HepG2 (cell line): ENCODE measurements around the gene DIPK1B. TPM values are rescaled to one million over a fixed set of nuclear protein-coding genes. Genes with fewer than 3 reads are reported as not detected.

Source experiments
- ATF2 ChIP-seq: sonication (generic); formaldehyde crosslinking; IDR thresholded peaks from 2 replicates; pipeline ENCODE4 v1.4.0; 2020; ENCODE audit warnings: missing genetic modification reagents
- DPF2 ChIP-seq: sonication (generic); formaldehyde crosslinking; IDR thresholded peaks from 2 replicates; pipeline ENCODE4 v1.4.0; 2020; ENCODE audit warnings: mild to moderate bottlenecking, low read depth, missing genetic modification reagents, borderline replicate concordance
- GABPA ChIP-seq, 2 experiments: IDR thresholded peaks; 2 replicates each; pipeline ENCODE4 v1.6.1; 2011 to 2016; ENCODE audit warnings: low read depth in 2 of 2, low read length in 1 of 2, missing biosample characterization in 1 of 2, missing genetic modification characterization in 1 of 2
- HNRNPK ChIP-seq: fragments of 200-400 bp; formaldehyde crosslinking; IDR thresholded peaks from 2 replicates; pipeline ENCODE4 v1.6.1; 2018; ENCODE audit warnings: low read length, low read depth, moderate library complexity, mild to moderate bottlenecking; ENCODE audit not compliant: poor library complexity, severe bottlenecking
- HOXA3 ChIP-seq: sonication (generic); formaldehyde crosslinking; IDR thresholded peaks from 2 replicates; pipeline ENCODE4 v1.5.0; 2020; ENCODE audit warnings: missing genetic modification reagents
- KDM1A ChIP-seq: IDR thresholded peaks from 2 replicates; pipeline ENCODE4 v1.6.1; 2016; ENCODE audit warnings: missing compliant biosample characterization
- KDM5B ChIP-seq: sonication (generic); formaldehyde crosslinking; IDR thresholded peaks from 2 replicates; pipeline ENCODE4 v1.4.0; 2020; ENCODE audit warnings: missing genetic modification reagents, mild to moderate bottlenecking, borderline replicate concordance
- MIER3 ChIP-seq: IDR thresholded peaks from 2 replicates; pipeline ENCODE4 v1.6.1; 2016; ENCODE audit warnings: missing compliant biosample characterization, borderline replicate concordance
- MZF1 ChIP-seq: sonication (generic); formaldehyde crosslinking; IDR thresholded peaks from 2 replicates; pipeline ENCODE4 v1.8.1; 2023; ENCODE audit warnings: mild to moderate bottlenecking, missing genetic modification reagents, borderline replicate concordance
- RAD51 ChIP-seq: fragments of 450-650 bp; IDR thresholded peaks from 2 replicates; pipeline ENCODE4 v1.6.1; 2016; ENCODE audit warnings: borderline replicate concordance
- SMAD1 ChIP-seq: sonication (generic); formaldehyde crosslinking; IDR thresholded peaks from 2 replicates; pipeline ENCODE4 v1.4.0; 2020; ENCODE audit warnings: missing genetic modification reagents, low read depth, mild to moderate bottlenecking, borderline replicate concordance
- SUZ12 ChIP-seq: fragments of 150-350 bp; IDR thresholded peaks from 2 replicates; pipeline ENCODE4 v1.6.1; 2014; ENCODE audit warnings: low read depth, low read length
- TSC22D2 ChIP-seq: sonication (generic); formaldehyde crosslinking; IDR thresholded peaks from 2 replicates; pipeline ENCODE4 v1.5.1; 2020; ENCODE audit warnings: missing genetic modification reagents, mild to moderate bottlenecking, borderline replicate concordance
- ZBTB7A ChIP-seq: sonication (generic); formaldehyde crosslinking; IDR thresholded peaks from 2 replicates; pipeline ENCODE4 v1.8.0; 2022; ENCODE audit warnings: mild to moderate bottlenecking, missing genetic modification reagents
- ZNF142 ChIP-seq: sonication (generic); formaldehyde crosslinking; IDR thresholded peaks from 2 replicates; pipeline ENCODE4 v1.4.0; 2020; ENCODE audit warnings: missing genetic modification reagents
- ZNF264 ChIP-seq: sonication (generic); formaldehyde crosslinking; IDR thresholded peaks from 2 replicates; pipeline ENCODE4 v1.4.0; 2020; ENCODE audit warnings: missing genetic modification reagents
- ZNF460 ChIP-seq: sonication (generic); formaldehyde crosslinking; IDR thresholded peaks from 2 replicates; pipeline ENCODE4 v1.5.1; 2020; ENCODE audit warnings: missing genetic modification reagents, mild to moderate bottlenecking, borderline replicate concordance
- ZNF570 ChIP-seq: sonication (generic); formaldehyde crosslinking; IDR thresholded peaks from 2 replicates; pipeline ENCODE4 v1.4.0; 2020; ENCODE audit warnings: mild to moderate bottlenecking, missing genetic modification reagents, borderline replicate concordance
- ZNF605 ChIP-seq: sonication (generic); formaldehyde crosslinking; IDR thresholded peaks from 2 replicates; pipeline ENCODE4 v1.8.0; 2022; ENCODE audit warnings: mild to moderate bottlenecking, missing genetic modification reagents
- ZNF629 ChIP-seq: sonication (generic); formaldehyde crosslinking; conservative IDR thresholded peaks from 2 replicates; pipeline ENCODE4 v1.5.0; 2020; ENCODE audit warnings: missing genetic modification reagents
- ZNF709 ChIP-seq: sonication (generic); formaldehyde crosslinking; IDR thresholded peaks from 2 replicates; pipeline ENCODE4 v1.5.0; 2020; ENCODE audit warnings: mild to moderate bottlenecking, missing genetic modification reagents
- polyA plus RNA-seq, 8 experiments: library from polyadenylated mRNA; depleted of rRNA in 3 of 8; stranded (reverse) in 7 of 8; unstranded in 1 of 8; fragments of >200 nt; fragmentation: Illumina TruSeq in 4 of 8; extraction: Trizol in 4 of 8; gene quantifications; 2 replicates each; pipeline versions ENCODE4 v1.2.1 to v1.2.3, GENCODE V29; 2011 to 2016; ENCODE audit warnings: low read depth in 4 of 8, missing spikeins in 1 of 8, mixed read lengths in 1 of 8; ENCODE audit not compliant: insufficient read depth in 1 of 8
- total RNA-seq, 5 experiments: library from RNA; depleted of rRNA; stranded (reverse); fragments of >200 nt; fragmentation: Illumina TruSeq; extraction: Trizol; gene quantifications; 2 replicates each; pipeline ENCODE4 v1.2.3, GENCODE V29; 2016; ENCODE audit warnings: low read depth in 1 of 5
- TF ChIP-seq, protein P1 (sequence below): sonication (generic); formaldehyde crosslinking; IDR thresholded peaks from 2 replicates; pipeline ENCODE4 v1.5.1; 2020; ENCODE audit warnings: missing genetic modification reagents, mild to moderate bottlenecking, borderline replicate concordance

DIPK1B gene
- total and polyA plus RNA-seq, 2 of the 13 experiments (the other 11 are each of a cell fraction or from before 2014, with no cell fraction given) = 0.18 to 3.9 TPM

DNA sequence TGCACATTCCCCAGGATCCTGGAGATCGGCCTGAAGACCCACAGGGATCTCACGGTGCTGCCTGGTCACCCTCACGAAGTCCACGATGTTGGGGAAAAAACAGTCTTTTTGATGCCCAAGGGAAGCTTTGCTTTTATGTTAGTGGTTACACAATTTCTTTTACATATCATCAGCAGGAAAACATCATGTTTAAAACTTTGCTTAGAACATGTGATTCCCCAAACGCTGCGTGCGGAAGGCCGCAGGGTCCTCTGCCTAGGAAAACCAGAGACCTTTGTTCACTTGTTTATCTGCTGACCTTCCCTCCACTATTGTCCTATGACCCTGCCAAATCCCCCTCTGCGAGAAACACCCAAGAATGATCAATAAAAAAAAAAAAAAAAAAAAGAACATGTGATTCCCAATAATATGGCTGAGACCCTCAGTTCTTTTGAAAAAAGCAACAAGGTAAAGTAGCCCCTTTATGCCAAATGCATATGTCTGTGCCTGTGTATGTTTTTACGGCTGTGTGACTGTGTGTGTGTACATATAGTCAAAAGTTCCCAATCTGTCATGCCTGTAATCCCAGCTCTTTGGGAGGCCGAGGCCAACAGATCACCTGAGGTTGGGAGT is 13.6 kb upstream of the DIPK1B start (continued):
- TF ChIP-seq HOXA3 (CRISPR knock-in tag) (no peak), ZNF570 (CRISPR knock-in tag) (no peak), ZNF709 (no peak), KDM1A (CRISPR knock-in tag) (no peak), ZNF264 (no peak), HNRNPK (no peak), DPF2 (CRISPR knock-in tag) (no peak; the same call in 1 of the 2 replicates), RAD51 (no peak), ZNF605 (no peak), GABPA (IDR thresholded peaks at IDR 0.05; ENCODE audit: low read depth, low read length) (no peak), GABPA (CRISPR knock-in tag; IDR thresholded peaks at IDR 0.05; ENCODE audit: low read depth) (no peak), ZBTB7A (CRISPR knock-in tag) (0 out of 2 replicates have a peak, but pooled peaks have one; percentile 2), TSC22D2 (CRISPR knock-in tag) (no peak), ATF2 (no peak), ZNF460 (peak; percentile 2; the same call in 1 of the 2 replicates), ZNF629 (CRISPR knock-in tag) (no peak), KDM5B (CRISPR knock-in tag) (no peak), SUZ12 (no peak), MZF1 (CRISPR knock-in tag) (no peak), MIER3 (CRISPR knock-in tag) (no peak), ZNF142 (CRISPR knock-in tag) (no peak; the same call in 1 of the 2 replicates), SMAD1 (no peak)
- TF ChIP-seq, protein P1, sequence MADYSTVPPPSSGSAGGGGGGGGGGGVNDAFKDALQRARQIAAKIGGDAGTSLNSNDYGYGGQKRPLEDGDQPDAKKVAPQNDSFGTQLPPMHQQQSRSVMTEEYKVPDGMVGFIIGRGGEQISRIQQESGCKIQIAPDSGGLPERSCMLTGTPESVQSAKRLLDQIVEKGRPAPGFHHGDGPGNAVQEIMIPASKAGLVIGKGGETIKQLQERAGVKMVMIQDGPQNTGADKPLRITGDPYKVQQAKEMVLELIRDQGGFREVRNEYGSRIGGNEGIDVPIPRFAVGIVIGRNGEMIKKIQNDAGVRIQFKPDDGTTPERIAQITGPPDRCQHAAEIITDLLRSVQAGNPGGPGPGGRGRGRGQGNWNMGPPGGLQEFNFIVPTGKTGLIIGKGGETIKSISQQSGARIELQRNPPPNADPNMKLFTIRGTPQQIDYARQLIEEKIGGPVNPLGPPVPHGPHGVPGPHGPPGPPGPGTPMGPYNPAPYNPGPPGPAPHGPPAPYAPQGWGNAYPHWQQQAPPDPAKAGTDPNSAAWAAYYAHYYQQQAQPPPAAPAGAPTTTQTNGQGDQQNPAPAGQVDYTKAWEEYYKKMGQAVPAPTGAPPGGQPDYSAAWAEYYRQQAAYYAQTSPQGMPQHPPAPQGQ (CRISPR knock-in tag) = no peak
